ENCODE data around the gene BLOC1S6. TPM values are rescaled to one million over a fixed set of nuclear protein-coding genes. Genes with fewer than 3 reads are reported as not detected.

BLOC1S6 gene
- total RNA-seq, 1 donor from 2014 or later: 40.9 TPM

DNA sequence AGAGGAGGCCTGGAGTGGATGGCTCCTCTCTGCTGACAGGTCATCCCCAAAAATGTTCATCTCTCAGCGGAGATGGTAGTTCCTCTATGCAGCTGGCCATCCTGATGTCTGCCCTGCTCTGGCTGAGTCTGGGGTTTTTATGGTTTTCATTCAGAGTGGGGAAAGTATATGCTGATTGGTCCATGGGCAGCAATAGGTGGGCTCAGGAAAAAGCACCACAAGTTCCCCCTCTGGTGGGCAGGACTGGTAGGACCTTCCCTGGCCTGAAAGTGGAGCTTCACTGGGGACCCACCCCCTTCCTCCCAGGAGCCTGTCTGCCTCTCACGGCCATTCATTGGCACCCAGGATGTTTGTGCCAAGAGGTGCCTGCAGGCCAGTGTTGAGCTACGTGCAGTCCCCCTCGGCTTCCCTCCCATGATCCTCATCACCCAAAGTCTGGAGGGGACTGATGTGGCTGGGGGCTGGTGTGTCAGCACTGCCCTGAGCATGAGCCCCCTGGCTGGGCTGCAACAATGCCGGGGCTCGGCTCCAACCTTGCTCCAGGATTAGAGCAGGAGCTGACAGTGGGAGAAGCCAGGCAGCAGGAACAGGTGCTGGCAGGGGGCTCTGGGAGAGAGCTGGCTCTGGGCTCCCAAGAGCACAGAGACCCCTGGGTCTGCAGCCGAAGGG, 13.1 kb upstream of the BLOC1S6 start:
- DNase-seq (ENCODE audit: low read depth): no peak
- no peak overlapping the region for H3K4me3 ChIP-seq (ENCODE audit: low read depth, low read length)
- TF ChIP-seq, protein P1, sequence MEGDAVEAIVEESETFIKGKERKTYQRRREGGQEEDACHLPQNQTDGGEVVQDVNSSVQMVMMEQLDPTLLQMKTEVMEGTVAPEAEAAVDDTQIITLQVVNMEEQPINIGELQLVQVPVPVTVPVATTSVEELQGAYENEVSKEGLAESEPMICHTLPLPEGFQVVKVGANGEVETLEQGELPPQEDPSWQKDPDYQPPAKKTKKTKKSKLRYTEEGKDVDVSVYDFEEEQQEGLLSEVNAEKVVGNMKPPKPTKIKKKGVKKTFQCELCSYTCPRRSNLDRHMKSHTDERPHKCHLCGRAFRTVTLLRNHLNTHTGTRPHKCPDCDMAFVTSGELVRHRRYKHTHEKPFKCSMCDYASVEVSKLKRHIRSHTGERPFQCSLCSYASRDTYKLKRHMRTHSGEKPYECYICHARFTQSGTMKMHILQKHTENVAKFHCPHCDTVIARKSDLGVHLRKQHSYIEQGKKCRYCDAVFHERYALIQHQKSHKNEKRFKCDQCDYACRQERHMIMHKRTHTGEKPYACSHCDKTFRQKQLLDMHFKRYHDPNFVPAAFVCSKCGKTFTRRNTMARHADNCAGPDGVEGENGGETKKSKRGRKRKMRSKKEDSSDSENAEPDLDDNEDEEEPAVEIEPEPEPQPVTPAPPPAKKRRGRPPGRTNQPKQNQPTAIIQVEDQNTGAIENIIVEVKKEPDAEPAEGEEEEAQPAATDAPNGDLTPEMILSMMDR (conservative IDR thresholded peaks at IDR 0.05; ENCODE audit: low read depth, low read length): peak; percentile 37

DNA sequence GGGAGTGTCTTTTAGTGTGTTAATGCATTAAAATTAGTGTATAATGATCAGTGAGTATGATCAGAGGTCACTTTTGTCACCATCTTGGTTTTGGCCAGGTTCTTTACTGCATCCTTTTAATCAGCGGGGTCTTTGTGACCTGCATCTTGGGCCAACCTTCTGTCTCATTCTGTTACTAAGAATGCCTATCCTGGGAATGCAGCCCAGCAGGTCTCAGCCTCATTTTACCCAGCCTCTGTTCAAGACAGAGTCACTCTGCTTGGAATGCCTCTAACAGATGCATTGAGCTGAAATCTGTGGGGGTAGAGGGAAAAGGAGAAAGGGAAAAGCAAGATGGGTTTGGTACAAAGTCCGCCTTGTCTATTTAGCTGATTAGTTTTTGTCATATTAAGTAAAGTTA, 5.3 kb upstream of the BLOC1S6 start:
- no peak for DNase-seq (ENCODE audit: low read depth)

DNA sequence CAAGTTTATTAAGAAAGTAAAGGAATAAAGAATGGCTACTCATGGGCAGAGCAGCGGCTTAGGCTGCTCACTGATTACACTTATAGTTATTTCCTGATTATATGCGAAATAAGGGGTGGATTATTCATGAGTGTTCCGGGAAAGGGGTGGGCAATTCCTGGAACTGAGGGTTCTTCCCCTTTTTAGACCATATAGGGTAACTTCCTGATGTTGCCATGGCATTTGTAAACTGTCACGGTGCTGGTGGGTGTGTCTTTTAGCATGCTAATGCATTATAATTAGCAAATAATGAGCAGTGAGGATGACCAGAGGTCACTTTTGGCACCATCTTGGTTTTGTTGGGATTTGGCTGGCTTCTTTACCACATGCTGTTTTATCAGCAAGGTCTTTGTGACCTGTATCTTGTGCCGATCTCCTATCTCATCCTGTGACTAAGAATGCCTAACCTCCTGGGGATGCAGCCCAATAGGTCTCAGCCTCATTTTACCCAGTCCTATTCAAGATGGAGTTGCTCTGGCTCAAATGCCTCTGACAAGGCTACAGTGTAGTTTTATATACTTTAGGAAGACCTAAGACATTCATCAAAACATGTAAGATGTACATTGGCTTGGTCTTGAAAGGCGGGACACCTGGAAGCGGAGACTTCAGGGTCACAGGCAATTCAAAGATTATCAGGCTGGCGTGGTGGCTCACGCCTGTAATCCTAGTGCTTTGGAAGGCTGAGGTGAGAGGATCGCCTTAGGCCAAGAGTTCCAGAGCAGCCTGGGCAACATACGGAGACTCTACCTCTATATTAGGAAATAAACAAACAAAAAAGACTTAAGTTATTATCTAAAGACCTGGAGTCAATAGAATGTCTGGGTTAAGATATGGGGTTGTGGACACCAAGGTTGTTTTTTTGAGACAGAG, 3.2 kb upstream of the BLOC1S6 start:
- H3K4me3 ChIP-seq (ENCODE audit: low read depth, low read length): no peak overlapping the region
- TF ChIP-seq, protein P1 (conservative IDR thresholded peaks at IDR 0.05; ENCODE audit: low read depth, low read length): no peak

More for the DNA sequence above, 5.3 kb upstream of the BLOC1S6 start:
- TF ChIP-seq, protein P1 (conservative IDR thresholded peaks at IDR 0.05; ENCODE audit: low read depth, low read length): no peak
- H3K4me3 ChIP-seq (ENCODE audit: low read depth, low read length): no peak overlapping the region

DNA sequence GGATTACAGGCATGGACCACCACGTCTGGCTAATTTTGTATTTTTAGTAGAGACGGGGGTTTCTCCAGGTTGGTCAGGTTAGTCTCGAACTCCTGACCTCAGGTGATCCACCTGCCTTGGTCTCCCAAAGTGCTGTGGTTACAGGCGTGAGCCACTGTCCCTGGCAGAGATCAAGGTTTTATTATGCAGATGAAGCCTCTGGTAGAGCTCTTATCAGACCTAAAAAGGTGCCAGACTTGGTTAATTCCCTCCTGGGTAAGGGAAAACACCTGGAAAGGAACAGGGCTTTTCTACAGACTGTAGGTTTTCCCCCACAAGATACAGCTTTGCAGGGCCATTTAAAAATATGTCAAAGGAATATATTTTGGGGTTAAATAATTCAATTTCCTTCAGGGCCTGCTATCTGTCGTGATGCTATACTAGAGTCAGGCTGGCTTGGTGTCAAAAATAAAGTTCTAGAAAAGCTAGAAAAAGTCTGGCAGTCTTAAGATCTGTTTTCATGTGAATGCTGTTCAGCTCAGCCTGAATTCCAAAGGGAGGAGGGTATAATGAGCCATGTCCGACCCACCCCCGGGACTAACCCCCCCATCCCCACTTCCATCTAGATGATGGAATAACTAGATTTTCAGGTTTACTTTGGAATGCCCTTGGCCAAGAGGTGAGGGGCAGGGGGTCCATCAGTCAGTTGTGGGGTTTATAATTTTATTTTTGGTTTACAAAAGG, 1.9 kb upstream of the BLOC1S6 start:
- DNase-seq (ENCODE audit: low read depth): no peak
- TF ChIP-seq, protein P1 (conservative IDR thresholded peaks at IDR 0.05; ENCODE audit: low read depth, low read length): no peak
- H3K4me3 ChIP-seq (ENCODE audit: low read depth, low read length): no peak overlapping the region

More for the DNA sequence above, 3.2 kb upstream of the BLOC1S6 start:
- no peak for DNase-seq (ENCODE audit: low read depth)

DNA sequence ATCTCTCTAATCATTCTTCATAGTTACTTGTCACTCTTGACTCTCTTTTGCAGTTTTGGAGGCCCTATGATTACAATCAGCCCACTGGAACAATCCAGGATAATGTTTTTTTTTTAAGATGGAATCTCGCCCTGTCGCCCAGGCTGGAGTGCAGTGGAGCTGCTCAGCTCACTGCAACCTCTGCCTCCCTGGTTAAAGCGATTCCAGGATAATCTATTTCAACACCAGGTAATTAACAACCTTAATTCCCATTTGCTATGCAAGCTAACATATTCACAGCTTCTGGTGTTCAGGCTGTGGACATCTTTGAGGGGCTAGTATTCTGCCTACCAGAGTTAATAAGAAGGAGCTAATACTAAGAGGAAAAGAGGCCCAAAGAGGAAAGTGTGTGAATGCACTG, 1.1 kb upstream of the BLOC1S6 start:
- peak overlapping the region; percentile 68 for H3K4me3 ChIP-seq (ENCODE audit: low read depth, low read length)
- TF ChIP-seq, protein P1 (conservative IDR thresholded peaks at IDR 0.05; ENCODE audit: low read depth, low read length): no peak
- no peak for DNase-seq (ENCODE audit: low read depth)

DNA sequence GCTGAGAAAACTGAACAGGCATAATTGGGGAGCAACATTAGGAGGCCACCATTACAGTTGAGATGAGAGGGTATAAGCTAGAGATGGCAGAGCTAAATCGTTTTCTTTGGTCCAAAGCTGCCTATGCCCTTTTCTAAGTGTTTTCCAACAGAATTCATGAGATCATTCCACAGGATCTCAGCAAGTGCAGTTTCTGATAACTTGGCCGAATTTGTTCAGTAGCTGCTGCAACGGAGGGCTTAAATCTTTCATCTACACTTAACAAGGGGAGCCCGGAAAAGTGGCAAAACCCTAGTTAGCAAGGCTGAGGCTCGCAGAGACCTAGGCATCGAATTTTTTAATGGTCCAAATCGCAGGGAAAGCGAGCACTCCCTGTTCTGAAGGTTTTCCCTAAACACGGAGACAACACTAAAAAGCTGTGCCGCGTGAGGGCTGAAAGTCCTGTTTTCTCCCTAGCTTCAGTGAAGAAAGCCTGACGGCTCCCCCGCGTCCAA, 531 bp upstream of the BLOC1S6 start:
- H3K4me3 ChIP-seq (ENCODE audit: low read depth, low read length): peak overlapping the region; percentile 68
- TF ChIP-seq, protein P1 (conservative IDR thresholded peaks at IDR 0.05; ENCODE audit: low read depth, low read length): no peak
- no peak for DNase-seq (ENCODE audit: low read depth)

Data from epithelial cell of proximal tubule (primary cell).